Stimulated activated naive CD8-positive, alpha-beta T cell treated with anti-CD3 and anti-CD28 coated beads, Interleukin-15, Interleukin-2, amounts not matched to agents 100 ng/mL and 50 ng/mL, for 24 hours (primary cell): ENCODE results near the gene NBEA.
"Not testable (repeated sequence)": the region's sequence is repeated elsewhere in the genome, so short reads cannot be mapped to it uniquely, and the experiment has no call there.

Experiments used
- H3K27ac Mint-ChIP-seq: one replicate; pipeline ENCODE4 v1.8.0; 2021; ENCODE audit warnings: mild to moderate bottlenecking, mixed read lengths
- H3K27me3 Mint-ChIP-seq: one replicate; pipeline ENCODE4 v1.8.0; 2021; ENCODE audit warnings: mixed read lengths
- H3K36me3 Mint-ChIP-seq: one replicate; pipeline ENCODE4 v1.8.0; 2021; ENCODE audit warnings: low read depth, mixed read lengths
- H3K4me1 Mint-ChIP-seq: one replicate; pipeline ENCODE4 v1.8.0; 2021; ENCODE audit warnings: low read depth, mixed read lengths
- H3K4me3 Mint-ChIP-seq: one replicate; pipeline ENCODE4 v1.8.0; 2021; ENCODE audit warnings: mild to moderate bottlenecking, mixed read lengths
- H3K9me3 Mint-ChIP-seq: one replicate; pipeline ENCODE4 v1.8.0; 2021; ENCODE audit warnings: mixed read lengths

Gene NBEA

DNA sequence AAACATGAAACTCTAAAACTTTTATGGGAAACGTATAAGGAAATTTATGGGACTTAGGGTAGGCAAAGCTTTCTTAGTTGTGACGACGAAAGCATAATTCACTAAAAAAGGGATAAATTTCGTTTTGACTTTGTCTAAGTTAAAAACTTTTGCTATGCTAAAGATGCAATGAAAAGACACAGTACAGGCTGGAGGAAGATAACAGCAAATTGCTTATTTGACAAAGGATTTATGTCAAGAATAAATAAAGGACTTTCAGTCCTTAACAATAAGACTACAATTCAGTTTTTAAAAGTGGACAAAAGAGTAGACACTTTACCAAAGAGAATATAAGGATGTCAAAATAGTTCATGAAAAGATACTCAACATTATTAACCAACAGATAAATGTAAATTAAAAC is 150.2 kb downstream of the NBEA start:
- H3K4me1 Mint-ChIP-seq: no peaks in the 10 kb centered on the region
- H3K36me3 Mint-ChIP-seq: no peaks in the 10 kb centered on the region
- H3K27ac Mint-ChIP-seq: no peak overlapping the region
- H3K27me3 Mint-ChIP-seq: no peaks in the 10 kb centered on the region
- H3K9me3 Mint-ChIP-seq: peaks cover 10% of the 10 kb centered on the region
- no peak overlapping the region for H3K4me3 Mint-ChIP-seq

DNA sequence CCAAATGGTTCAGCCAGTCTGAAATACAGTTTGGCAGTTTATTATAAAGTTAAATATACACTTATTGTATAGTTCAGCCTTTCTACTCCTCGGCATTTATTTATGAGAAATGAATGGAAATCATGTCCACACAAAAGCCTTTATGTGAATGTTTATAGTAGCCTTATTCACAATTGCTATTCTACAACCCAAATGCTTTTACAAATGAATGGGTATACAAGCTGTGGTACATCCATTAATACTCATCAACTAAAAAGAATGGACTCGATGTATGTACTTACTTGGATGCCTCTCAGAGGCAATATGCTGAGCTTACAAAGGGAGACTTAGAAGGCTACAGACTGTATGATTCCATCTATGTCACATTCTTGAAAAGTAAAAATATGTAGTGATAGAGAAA is 150.7 kb downstream of the NBEA start:
- Mint-ChIP-seq H3K27me3 (no peaks in the 10 kb centered on the region), H3K4me1 (no peaks in the 10 kb centered on the region), H3K4me3 (no peak overlapping the region), H3K27ac (no peak overlapping the region), H3K36me3 (no peaks in the 10 kb centered on the region), H3K9me3 (peaks cover 6% of the 10 kb centered on the region)

DNA sequence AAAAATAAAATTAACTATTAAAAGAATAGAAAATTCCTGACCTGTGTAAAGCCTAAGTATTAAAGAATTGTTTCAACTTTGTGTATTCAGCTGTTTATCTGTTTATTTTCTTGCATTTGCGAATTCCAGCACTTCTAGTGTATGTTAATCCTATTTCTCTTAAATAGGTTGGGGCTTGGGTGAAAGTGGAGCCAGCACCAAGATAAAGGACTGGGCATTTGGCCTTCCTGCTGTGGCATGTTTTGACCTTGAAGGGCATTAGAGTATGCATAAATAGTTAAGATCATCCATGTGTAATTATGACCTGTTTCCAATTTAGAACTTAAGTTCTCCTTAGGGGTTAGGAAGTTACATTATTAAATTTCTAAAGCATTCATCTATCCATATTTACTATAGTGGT is 151.3 kb downstream of the NBEA start:
- peaks cover 2% of the 10 kb centered on the region for H3K36me3 Mint-ChIP-seq
- H3K4me1 Mint-ChIP-seq: no peaks in the 10 kb centered on the region
- no peak overlapping the region for H3K4me3 Mint-ChIP-seq
- H3K9me3 Mint-ChIP-seq: peaks cover 6% of the 10 kb centered on the region
- H3K27ac Mint-ChIP-seq: no peak overlapping the region
- H3K27me3 Mint-ChIP-seq: no peaks in the 10 kb centered on the region

DNA sequence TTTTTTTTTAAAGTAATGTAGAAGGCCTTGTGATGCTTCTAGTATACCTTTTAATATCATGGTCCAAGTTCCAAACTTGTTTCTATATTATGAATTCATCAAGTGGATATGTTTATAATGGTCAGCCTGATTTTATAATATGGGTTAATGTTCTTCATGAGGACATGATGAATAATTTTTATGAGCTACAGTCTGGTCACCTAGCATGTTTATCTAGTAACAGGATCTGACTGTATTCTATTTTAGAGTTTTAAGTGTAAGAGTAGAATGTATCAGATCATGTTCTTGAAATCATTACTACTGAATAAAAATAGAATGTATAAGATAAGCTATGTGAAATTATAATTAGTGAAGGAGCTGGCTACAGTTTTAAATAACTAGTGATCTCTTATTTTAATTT is 164.7 kb downstream of the NBEA start:
- H3K4me3 Mint-ChIP-seq, H3K27ac Mint-ChIP-seq, H3K9me3 Mint-ChIP-seq, H3K4me1 Mint-ChIP-seq, H3K36me3 Mint-ChIP-seq, H3K27me3 Mint-ChIP-seq: not testable (repeated sequence)

DNA sequence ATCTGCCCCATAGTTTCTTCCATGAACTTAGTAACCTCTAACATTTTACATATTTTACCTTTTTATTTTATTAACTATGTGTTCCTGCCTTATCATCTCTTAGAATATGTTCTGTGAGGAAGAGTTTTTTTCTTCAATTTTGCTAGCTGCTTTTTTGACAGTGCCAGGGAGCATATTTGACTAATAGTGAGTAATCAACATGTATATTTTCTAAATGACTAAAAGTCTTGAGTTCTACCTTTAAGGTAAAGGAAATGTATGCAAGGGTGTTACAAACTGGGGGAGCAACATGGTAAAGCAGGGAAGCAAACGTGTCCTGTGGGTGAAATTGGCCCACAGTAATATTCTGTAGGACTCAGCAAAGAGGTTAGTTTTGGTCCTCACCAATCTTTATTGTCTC is 165.5 kb downstream of the NBEA start:
- no peak overlapping the region for H3K27ac Mint-ChIP-seq
- no peaks in the 10 kb centered on the region for H3K4me1 Mint-ChIP-seq
- H3K9me3 Mint-ChIP-seq: no peaks in the 10 kb centered on the region
- no peaks in the 10 kb centered on the region for H3K36me3 Mint-ChIP-seq
- H3K4me3 Mint-ChIP-seq: no peak overlapping the region
- H3K27me3 Mint-ChIP-seq: no peaks in the 10 kb centered on the region

DNA sequence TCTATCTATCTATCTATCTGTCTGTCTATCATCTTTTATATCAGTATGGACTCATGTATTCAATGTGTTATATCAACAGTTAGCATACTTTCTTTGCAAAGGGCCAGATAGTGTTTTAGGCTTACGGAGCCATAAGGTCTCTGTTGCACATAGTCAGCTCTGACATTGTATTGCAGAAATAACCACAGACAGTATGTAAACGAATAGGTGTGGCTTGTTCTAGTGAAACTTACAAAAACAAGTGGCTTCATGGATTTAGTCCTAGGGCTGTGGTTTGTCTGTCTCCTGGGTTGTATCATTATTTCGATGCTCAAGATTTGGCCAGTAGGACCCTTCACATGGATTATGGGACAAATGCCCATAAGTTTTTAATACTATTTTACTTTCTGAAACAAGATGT is 171.5 kb downstream of the NBEA start:
- not testable (repeated sequence) for H3K9me3 Mint-ChIP-seq, H3K27me3 Mint-ChIP-seq, H3K36me3 Mint-ChIP-seq, H3K27ac Mint-ChIP-seq, H3K4me3 Mint-ChIP-seq, H3K4me1 Mint-ChIP-seq

DNA sequence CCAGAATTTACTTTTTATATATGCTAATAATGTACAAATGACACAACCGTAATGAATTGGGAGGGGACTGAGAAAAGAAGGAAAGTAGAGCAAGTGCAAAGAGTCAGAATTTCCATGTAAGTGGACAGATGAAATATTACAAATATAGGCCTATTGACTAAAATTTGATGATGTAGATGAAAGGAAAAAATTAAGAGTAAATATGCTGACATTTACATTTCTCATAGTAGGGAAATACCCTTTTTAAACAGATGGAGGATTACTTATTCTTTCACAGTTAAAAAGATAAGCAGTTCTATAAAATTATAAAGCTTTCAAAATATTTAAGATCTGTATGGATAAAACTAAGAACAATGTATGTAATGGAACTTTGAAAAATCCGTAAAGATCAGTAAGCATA is 185.4 kb downstream of the NBEA start:
- no peaks in the 10 kb centered on the region for H3K9me3 Mint-ChIP-seq
- H3K4me1 Mint-ChIP-seq: no peaks in the 10 kb centered on the region
- no peaks in the 10 kb centered on the region for H3K36me3 Mint-ChIP-seq
- H3K4me3 Mint-ChIP-seq: no peak overlapping the region
- no peak overlapping the region for H3K27ac Mint-ChIP-seq
- H3K27me3 Mint-ChIP-seq: no peaks in the 10 kb centered on the region

DNA sequence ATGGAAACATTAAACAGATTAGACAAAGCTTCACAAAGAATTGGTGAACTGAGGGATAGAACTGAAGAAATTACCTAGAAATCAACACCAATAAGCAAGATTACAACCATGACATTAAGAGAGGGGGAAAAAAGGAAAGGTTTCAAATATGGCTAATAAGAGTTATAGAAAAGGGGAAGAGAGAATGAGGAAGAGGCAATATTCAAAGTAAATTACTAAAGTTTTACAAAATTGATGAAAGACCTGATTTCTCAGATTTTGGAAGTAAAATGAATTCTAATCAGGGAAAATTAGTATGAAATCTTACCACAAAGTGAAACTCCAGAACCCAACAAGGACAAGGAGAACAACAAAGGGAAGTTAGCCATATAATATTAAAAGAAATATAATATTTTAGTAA is 187.4 kb downstream of the NBEA start:
- no peak overlapping the region for H3K4me3 Mint-ChIP-seq
- H3K36me3 Mint-ChIP-seq: no peaks in the 10 kb centered on the region
- H3K27ac Mint-ChIP-seq: no peak overlapping the region
- H3K4me1 Mint-ChIP-seq: no peaks in the 10 kb centered on the region
- H3K9me3 Mint-ChIP-seq: no peaks in the 10 kb centered on the region
- H3K27me3 Mint-ChIP-seq: no peaks in the 10 kb centered on the region

DNA sequence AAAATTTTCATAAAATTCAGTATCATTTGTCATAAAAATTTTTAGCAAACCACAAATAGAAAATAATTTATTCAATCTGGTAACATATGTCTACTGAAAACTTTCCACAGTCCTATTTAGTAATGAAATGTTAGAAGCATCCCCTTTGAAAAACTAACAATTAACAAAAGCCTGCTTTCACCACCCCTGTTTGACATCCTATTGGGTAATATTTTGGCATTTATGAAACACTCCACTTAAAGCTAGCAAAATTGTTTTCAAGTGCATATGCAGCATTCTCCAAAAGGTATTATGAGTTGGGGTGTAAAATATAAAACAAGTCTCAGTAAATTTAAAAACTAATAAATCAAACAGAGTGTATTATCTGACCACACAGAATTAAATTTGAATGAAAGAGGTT is 189.4 kb downstream of the NBEA start:
- Mint-ChIP-seq H3K36me3 (no peaks in the 10 kb centered on the region), H3K4me3 (no peak overlapping the region), H3K27me3 (no peaks in the 10 kb centered on the region), H3K4me1 (no peaks in the 10 kb centered on the region), H3K9me3 (no peaks in the 10 kb centered on the region), H3K27ac (no peak overlapping the region)

DNA sequence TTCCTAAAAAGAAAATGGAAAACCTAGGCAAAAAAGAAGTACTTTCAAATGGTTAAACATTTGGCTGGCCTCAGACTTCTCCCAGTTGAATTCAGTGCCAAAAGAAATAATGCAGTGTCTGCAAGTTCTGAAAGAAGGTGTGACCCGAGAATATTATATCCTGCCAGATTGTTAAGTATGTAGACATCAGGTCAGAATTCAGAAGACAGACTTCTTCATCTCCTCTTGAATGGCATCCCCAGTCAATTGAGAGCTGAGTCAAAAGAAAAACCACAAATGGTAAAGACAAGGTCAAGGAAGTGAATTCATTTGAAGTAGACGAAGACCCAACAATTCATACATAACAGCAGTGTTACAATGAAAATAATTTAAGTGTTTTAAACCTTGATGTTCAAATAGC is 194.5 kb downstream of the NBEA start:
- no peaks in the 10 kb centered on the region for H3K9me3 Mint-ChIP-seq
- no peak overlapping the region for H3K4me3 Mint-ChIP-seq
- H3K36me3 Mint-ChIP-seq: no peaks in the 10 kb centered on the region
- no peaks in the 10 kb centered on the region for H3K27me3 Mint-ChIP-seq
- no peak overlapping the region for H3K27ac Mint-ChIP-seq
- no peaks in the 10 kb centered on the region for H3K4me1 Mint-ChIP-seq

DNA sequence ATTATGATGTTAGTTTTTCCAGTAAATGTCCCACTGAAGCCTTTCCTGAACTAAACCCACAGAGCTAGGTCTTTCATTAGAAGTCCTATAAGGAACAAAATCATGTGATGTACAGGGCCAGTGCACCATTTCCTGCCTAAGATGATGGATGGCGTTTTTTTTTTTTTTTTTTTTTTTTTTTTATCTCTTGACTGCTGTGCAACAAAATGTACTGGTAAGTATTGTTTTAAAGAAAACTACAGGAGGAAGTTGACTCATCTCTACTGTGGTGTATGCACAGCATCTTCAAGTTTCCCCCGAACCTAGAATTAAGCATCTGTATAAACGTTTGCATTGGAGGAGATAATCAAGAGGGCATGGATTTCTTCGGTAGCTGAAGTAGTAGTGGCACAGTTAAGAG is 197.5 kb downstream of the NBEA start:
- H3K36me3 Mint-ChIP-seq: no peaks in the 10 kb centered on the region
- no peaks in the 10 kb centered on the region for H3K27me3 Mint-ChIP-seq
- no peak overlapping the region for H3K27ac Mint-ChIP-seq
- no peaks in the 10 kb centered on the region for H3K4me1 Mint-ChIP-seq
- H3K9me3 Mint-ChIP-seq: no peaks in the 10 kb centered on the region
- no peak overlapping the region for H3K4me3 Mint-ChIP-seq

DNA sequence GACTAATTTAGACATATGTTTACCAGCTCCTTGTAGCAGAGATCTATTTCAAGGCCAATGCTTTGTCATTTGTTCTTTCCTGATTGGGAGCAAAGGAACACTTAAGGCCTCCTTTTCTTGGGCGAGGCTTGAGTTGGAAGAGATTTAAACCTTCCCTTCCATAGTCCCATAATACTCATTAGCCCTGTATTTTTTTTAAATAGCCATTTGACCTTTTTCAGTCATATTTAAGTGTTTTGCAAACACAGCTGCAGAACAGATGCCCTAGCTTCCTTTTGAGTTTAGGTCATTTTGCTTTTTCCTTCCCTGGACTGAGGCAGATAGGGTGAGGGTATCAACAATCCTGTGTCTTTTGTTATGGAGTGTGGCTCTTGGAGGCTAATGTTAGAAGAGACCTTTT is 198.3 kb downstream of the NBEA start:
- Mint-ChIP-seq H3K4me1 (no peaks in the 10 kb centered on the region), H3K4me3 (no peak overlapping the region), H3K27ac (no peak overlapping the region), H3K27me3 (no peaks in the 10 kb centered on the region), H3K9me3 (no peaks in the 10 kb centered on the region), H3K36me3 (no peaks in the 10 kb centered on the region)

DNA sequence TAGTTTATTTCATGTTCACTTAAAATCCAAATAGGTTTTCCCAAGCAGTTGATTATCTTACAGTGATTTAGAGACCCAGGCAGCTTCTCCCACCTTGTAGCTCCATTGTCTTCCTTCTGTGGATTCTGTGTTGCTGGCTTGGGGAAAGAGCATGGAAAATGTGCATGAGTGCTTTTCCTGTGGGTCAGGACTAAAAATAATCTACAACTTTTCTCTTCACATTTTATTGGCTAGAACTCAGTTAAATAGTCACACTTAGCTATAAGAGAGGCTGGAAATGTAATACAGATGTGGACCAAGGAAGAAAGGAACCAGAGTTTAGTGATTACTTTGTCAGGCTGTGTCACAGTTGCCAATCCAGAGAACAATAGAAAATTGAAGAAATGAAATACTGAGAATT is 198.8 kb downstream of the NBEA start:
- no peaks in the 10 kb centered on the region for H3K36me3 Mint-ChIP-seq
- H3K4me3 Mint-ChIP-seq: no peak overlapping the region
- no peak overlapping the region for H3K27ac Mint-ChIP-seq
- no peaks in the 10 kb centered on the region for H3K4me1 Mint-ChIP-seq
- H3K27me3 Mint-ChIP-seq: no peaks in the 10 kb centered on the region
- H3K9me3 Mint-ChIP-seq: no peaks in the 10 kb centered on the region

DNA sequence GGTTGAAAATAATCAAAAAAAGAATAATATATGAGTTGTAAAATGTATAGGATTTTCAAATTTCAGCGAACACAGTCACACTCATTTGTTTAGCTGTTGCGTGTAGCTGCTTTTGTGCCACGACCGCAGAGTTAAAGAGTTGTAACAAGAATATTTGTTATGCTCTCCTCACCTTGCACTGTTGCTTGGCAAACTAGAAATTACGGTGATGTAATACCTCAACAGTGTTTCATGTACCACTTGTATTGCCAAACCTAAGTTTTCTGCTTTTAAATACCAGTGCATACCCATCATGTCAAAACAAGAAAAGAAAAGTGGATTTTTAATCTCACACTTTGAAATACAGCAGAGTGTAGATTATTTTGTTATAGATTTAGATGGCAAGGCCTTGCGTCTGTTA is 201.1 kb downstream of the NBEA start:
- Mint-ChIP-seq H3K4me1 (no peaks in the 10 kb centered on the region), H3K9me3 (no peaks in the 10 kb centered on the region), H3K36me3 (no peaks in the 10 kb centered on the region), H3K27me3 (no peaks in the 10 kb centered on the region), H3K27ac (no peak overlapping the region), H3K4me3 (no peak overlapping the region)

DNA sequence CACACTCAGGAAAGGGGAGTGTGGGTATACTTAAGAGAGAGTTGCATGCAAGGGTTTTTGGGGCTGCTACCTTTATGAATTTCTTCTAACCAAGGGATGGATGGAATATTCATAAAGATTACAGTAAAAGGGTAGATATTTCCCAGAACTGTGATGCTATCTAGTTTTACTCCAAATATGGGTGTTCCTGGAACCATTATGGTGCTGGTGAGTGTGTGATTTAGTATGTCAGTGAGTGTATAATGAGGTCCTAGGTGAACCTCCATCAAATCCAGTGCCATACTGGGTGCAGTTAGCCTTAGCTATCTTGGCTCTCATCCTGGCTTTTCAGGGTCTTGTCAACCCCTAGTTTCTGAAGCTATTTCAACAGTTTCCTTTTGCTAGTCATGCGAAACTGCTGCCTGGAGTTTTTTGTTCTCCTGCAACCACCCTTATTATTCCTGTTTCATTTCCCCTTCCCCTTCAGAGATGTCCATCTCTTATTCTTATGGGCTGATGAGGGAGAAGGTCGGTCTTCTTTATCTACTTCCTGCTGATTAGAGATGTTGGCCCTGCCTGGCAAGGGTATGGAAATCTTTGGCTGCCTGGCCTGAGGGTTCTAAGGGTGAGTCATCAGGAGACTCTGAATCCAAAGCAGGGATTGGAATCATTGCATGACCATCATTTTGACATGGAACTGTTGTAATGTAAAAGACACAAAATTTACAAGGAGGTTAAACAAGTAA is 202.3 kb downstream of the NBEA start:
- Mint-ChIP-seq H3K9me3 (no peaks in the 10 kb centered on the region), H3K27me3 (no peaks in the 10 kb centered on the region), H3K36me3 (no peaks in the 10 kb centered on the region), H3K4me3 (no peak overlapping the region), H3K4me1 (no peaks in the 10 kb centered on the region), H3K27ac (no peak overlapping the region)

DNA sequence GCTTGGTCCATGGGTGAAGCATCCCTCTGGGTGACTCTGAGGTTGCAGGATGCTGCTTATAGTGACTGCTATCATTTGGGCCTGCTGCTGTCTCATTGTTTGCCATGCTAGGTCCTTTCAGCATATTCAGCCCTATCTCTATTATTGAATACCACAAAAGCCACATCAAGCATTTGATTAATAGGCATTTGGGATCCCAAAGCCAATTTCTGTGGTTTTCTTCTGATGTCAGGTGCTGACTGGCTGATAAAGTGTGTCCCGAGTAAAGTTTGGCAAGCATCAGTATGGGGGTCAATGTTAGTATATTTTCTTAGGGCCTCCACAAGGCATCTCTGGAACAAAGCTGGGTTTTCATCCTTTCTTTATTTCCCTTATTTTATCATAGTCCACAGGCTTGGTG is 204.6 kb downstream of the NBEA start:
- no peaks in the 10 kb centered on the region for H3K27me3 Mint-ChIP-seq
- no peaks in the 10 kb centered on the region for H3K36me3 Mint-ChIP-seq
- no peaks in the 10 kb centered on the region for H3K4me1 Mint-ChIP-seq
- H3K9me3 Mint-ChIP-seq: no peaks in the 10 kb centered on the region
- no peak overlapping the region for H3K27ac Mint-ChIP-seq
- H3K4me3 Mint-ChIP-seq: no peak overlapping the region
